Measurements from ENCODE around the gene RGS17. TPM values are rescaled to one million over a fixed set of nuclear protein-coding genes. Genes with fewer than 3 reads are reported as not detected.

RGS17 gene
- total and polyA plus RNA-seq, 2 of the 13 experiments (the other 11 are each of a cell fraction or from before 2014, with no cell fraction given) = 0.04 TPM; not detected in 1

- Histone ChIP-seq H3K4me2 (ENCODE audit: low read depth, low read length) (no peak overlapping the region), H3K4me1 (ENCODE audit: insufficient read depth, low read length) (no peaks in the 10 kb centered on the region), H4K20me1 (ENCODE audit: insufficient read depth, low read length) (no peaks in the 10 kb centered on the region), H3K4me3 (replicated peaks in 1 of 3; ENCODE audit: insufficient read depth in 1 of 3, low read depth in 2 of 3, low read length in 3 of 3) (no peak overlapping the region), H3K9ac (ENCODE audit: insufficient read depth, low read depth, low read length) (no peak overlapping the region), H3K27ac (ENCODE audit: extremely low read length, insufficient read depth, low read length) (no peak overlapping the region), H3K79me2 (ENCODE audit: insufficient read depth, low read length) (no peaks in the 10 kb centered on the region), H2AFZ (ENCODE audit: low read length) (no peak overlapping the region), H3K9me3 (ENCODE audit: low read length) (no peaks in the 10 kb centered on the region), H3K27me3 (ENCODE audit: control insufficient read depth in 1 of 2, insufficient read depth in 2 of 2, low read length in 2 of 2) (no peaks in the 10 kb centered on the region), H3K36me3 (replicated peaks in 1 of 2; ENCODE audit: control insufficient read depth in 1 of 2, insufficient read depth in 2 of 2, low read length in 2 of 2) (no peaks in the 10 kb centered on the region)
- ATAC-seq (no peak; the same call in 2 of the 3 replicates), DNase-seq (ENCODE audit: low spot score) (peak; percentile 7), FAIRE-seq (no peak)
- BruUV-seq (replicated peaks) = no TSS peak
- in situ Hi-C loops (cut with HindIII; ENCODE audit: extremely low pct_ligation_motif_present, low pct_unique_long_range_greater_than_20kb) (no loop called here), intact Hi-C loops (cut with micrococcal nuclease; ENCODE audit: unreplicated experiment) (no loop called here)
- no peak for TF ChIP-seq ZNF567 (CRISPR knock-in tag; IDR thresholded peaks at IDR 0.05; ENCODE audit: borderline replicate concordance)
- no peak for TF ChIP-seq E2F1 (CRISPR knock-in tag; IDR thresholded peaks at IDR 0.05)
- TF ChIP-seq SOX6 (IDR thresholded peaks at IDR 0.05) = no peak
- TF ChIP-seq SOX6 (CRISPR knock-in tag; IDR thresholded peaks at IDR 0.05) = no peak
- TF ChIP-seq ZNF746 (CRISPR knock-in tag; IDR thresholded peaks at IDR 0.05) = no peak
- peak; percentile 7; the same call in 1 of the 2 replicates for TF ChIP-seq STAG1 (CRISPR knock-in tag; IDR thresholded peaks at IDR 0.05)
- no peak for TF ChIP-seq ZNF484 (CRISPR knock-in tag; IDR thresholded peaks at IDR 0.05; ENCODE audit: borderline replicate concordance, low read depth)
- TF ChIP-seq ZNF142 (CRISPR knock-in tag; IDR thresholded peaks at IDR 0.05) = no peak
- TF ChIP-seq ZBTB20 (CRISPR knock-in tag; IDR thresholded peaks at IDR 0.05; ENCODE audit: borderline replicate concordance, low read depth) = no peak
- TF ChIP-seq ZNF7 (CRISPR knock-in tag; IDR thresholded peaks at IDR 0.05) = no peak
- CTCF ChIA-PET (ENCODE audit: low intra/inter-chr PET ratio, low total read pairs) = no interaction called here
- 8% methylated on average over 1 of the region's 1 CpG for WGBS (ENCODE audit: low lambda C conversion rate)
- POLR2A ChIA-PET = no interaction called here
These were observed 71.3 kb downstream of the RGS17 start for GRCh38 chr6:153059757-153060156.
